Large intestine (tissue), 3 donors: ENCODE data around the gene DISP2. TPM values are rescaled to one million over a fixed set of nuclear protein-coding genes. Genes with fewer than 3 reads are reported as not detected.

Source experiments
- DNase-seq, 2 donors: peaks; one replicate each; pipeline versions ENCODE4 v3.0.0 to v3.0.0-alpha.2; 2013
- H3K27ac ChIP-seq: one replicate; pipeline ENCODE4 v1.5.1; 2013; ENCODE audit warnings: low read length
- H3K27me3 ChIP-seq: 2 replicates; pipeline ENCODE4 v1.6.1; 2013; ENCODE audit warnings: low read length; ENCODE audit not compliant: control insufficient read depth, insufficient read depth
- H3K36me3 ChIP-seq: 2 replicates; pipeline ENCODE4 v1.6.1; 2013; ENCODE audit warnings: low read length; ENCODE audit not compliant: control insufficient read depth, insufficient read depth
- H3K4me1 ChIP-seq: one replicate; pipeline ENCODE4 v1.6.1; 2013; ENCODE audit warnings: low read length; ENCODE audit not compliant: control insufficient read depth, insufficient read depth
- H3K4me3 ChIP-seq: one replicate; pipeline ENCODE4 v1.5.1; 2013; ENCODE audit warnings: low read length
- H3K9me3 ChIP-seq: one replicate; pipeline ENCODE4 v1.6.1; 2013; ENCODE audit warnings: mild to moderate bottlenecking, low read depth, low read length, moderate library complexity; ENCODE audit not compliant: control insufficient read depth
- WGBS: methylation state at CpG from one replicate; pipeline ENCODE4 v1.1.5; 2013; ENCODE audit warnings: low lambda C conversion rate; ENCODE audit not compliant: insufficient coverage; 5-methylcytosine and 5-hydroxymethylcytosine counted together
- polyA plus RNA-seq: library from polyadenylated mRNA; unstranded; fragments of 120-200 nt; gene quantifications from one replicate; pipeline ENCODE4 v1.2.1, GENCODE V29; 2013

The DISP2 gene
- polyA plus RNA-seq, 1 donor, result 4.6 TPM

- no CpG with 5 or more reads among the region's 9 CpGs for WGBS
- Histone ChIP-seq H3K9me3 (no peaks in the 10 kb centered on the region), H3K27me3 (no peaks in the 10 kb centered on the region), H3K36me3 (no peaks in the 10 kb centered on the region), H3K4me1 (no peaks in the 10 kb centered on the region), H3K27ac (no peak overlapping the region), H3K4me3 (no peak overlapping the region)
- no peak for DNase-seq
These were observed 69.2 kb downstream of the DISP2 start for GRCh38 chr15:40427188-40427587.

GRCh38 chr15:40428185-40428584, 70.2 kb downstream of the DISP2 start:
- Histone ChIP-seq H3K27me3 (no peaks in the 10 kb centered on the region), H3K36me3 (no peaks in the 10 kb centered on the region), H3K9me3 (no peaks in the 10 kb centered on the region), H3K4me3 (no peak overlapping the region), H3K4me1 (no peaks in the 10 kb centered on the region), H3K27ac (no peak overlapping the region)
- WGBS, result no CpG with 5 or more reads among the region's 4 CpGs
- no peak for DNase-seq

Other genes with a start within 250 kb of the DISP2 start
- gene BMF, start 249.3 kb upstream of the DISP2 start, polyA plus RNA-seq, result 9.2 TPM
- gene BUB1B, start 197.2 kb upstream of the DISP2 start, polyA plus RNA-seq, result 12.8 TPM
- 14.8 TPM for gene PAK6, start 119.2 kb upstream of the DISP2 start, polyA plus RNA-seq
- gene ANKRD63, start 75.2 kb upstream of the DISP2 start, polyA plus RNA-seq, result 0.16 TPM
- gene PLCB2, start 50.3 kb upstream of the DISP2 start, polyA plus RNA-seq, result 11.7 TPM
- 14.6 TPM for gene INAFM2, start 34.5 kb upstream of the DISP2 start, polyA plus RNA-seq
- 7.2 TPM for gene CCDC9B, start 17.3 kb upstream of the DISP2 start, polyA plus RNA-seq
- gene PHGR1, start 7.2 kb upstream of the DISP2 start, polyA plus RNA-seq, result 892 TPM
- 21.3 TPM for gene KNSTRN, start 24.5 kb downstream of the DISP2 start, polyA plus RNA-seq
- 51.2 TPM for gene IVD, start 47.6 kb downstream of the DISP2 start, polyA plus RNA-seq
- 28.1 TPM for gene BAHD1, start 82.7 kb downstream of the DISP2 start, polyA plus RNA-seq
- 12.5 TPM for gene CHST14, start 112.8 kb downstream of the DISP2 start, polyA plus RNA-seq
- 36.0 TPM for gene CCDC32, start 206.8 kb downstream of the DISP2 start, polyA plus RNA-seq
- 9.9 TPM for gene RPUSD2, start 211.1 kb downstream of the DISP2 start, polyA plus RNA-seq
- 9.8 TPM for gene KNL1, start 236.0 kb downstream of the DISP2 start, polyA plus RNA-seq